ENCODE results near the gene M6PR.

M6PR gene

GRCh38 chr12:8956772-8957171 lies 7.3 kb upstream of the M6PR start:
- H4K20me1 ChIP-seq (ENCODE audit: insufficient read depth, low read length, poor library complexity, severe bottlenecking), result no peaks in the 10 kb centered on the region
- H3K4me2 ChIP-seq (ENCODE audit: low read depth, low read length, poor library complexity, severe bottlenecking), result no peak overlapping the region
- peaks cover 9% of the 10 kb centered on the region; the same call in 1 of the 2 replicates for H3K9me3 ChIP-seq (ENCODE audit: insufficient read depth, low read depth, low read length)
- H2AFZ ChIP-seq (ENCODE audit: low read length), result no peak overlapping the region
- TF ChIP-seq EZH2phosphoT487 (IDR thresholded peaks at IDR 0.05; ENCODE audit: borderline replicate concordance) (no peak), CTCF (conservative IDR thresholded peaks at IDR 0.05; ENCODE audit: low read length) (no peak)
- H3K79me2 ChIP-seq (ENCODE audit: insufficient read depth, low read length), result no peaks in the 10 kb centered on the region
- no peaks in the 10 kb centered on the region for H3K9me2 ChIP-seq (replicated peaks; ENCODE audit: low read depth, low read length)
- H3F3A ChIP-seq (ENCODE audit: low read depth), result no peaks in the 10 kb centered on the region
- H3K4me3 ChIP-seq (ENCODE audit: low read length, poor library complexity, severe bottlenecking), result no peak overlapping the region
- no peak overlapping the region for H3K9ac ChIP-seq (ENCODE audit: low read depth, low read length, poor library complexity, severe bottlenecking)
- H3K4me1 ChIP-seq (ENCODE audit: insufficient read depth, low read length, poor library complexity, severe bottlenecking), result peaks cover 13% of the 10 kb centered on the region
- no peaks in the 10 kb centered on the region for H3K36me3 ChIP-seq (ENCODE audit: insufficient read depth, low read length)
- no peaks in the 10 kb centered on the region for H3K27me3 ChIP-seq (ENCODE audit: insufficient read depth, low read length, poor library complexity, severe bottlenecking)

GRCh38 chr12:8956073-8956472 lies 6.6 kb upstream of the M6PR start:
- H3K4me1 ChIP-seq (ENCODE audit: insufficient read depth, low read length, poor library complexity, severe bottlenecking), result peaks cover 13% of the 10 kb centered on the region
- no peak overlapping the region for H3K4me2 ChIP-seq (ENCODE audit: low read depth, low read length, poor library complexity, severe bottlenecking)
- no peaks in the 10 kb centered on the region for H3F3A ChIP-seq (ENCODE audit: low read depth)
- H3K4me3 ChIP-seq (ENCODE audit: low read length, poor library complexity, severe bottlenecking), result no peak overlapping the region
- no peaks in the 10 kb centered on the region for H4K20me1 ChIP-seq (ENCODE audit: insufficient read depth, low read length, poor library complexity, severe bottlenecking)
- peaks cover 3% of the 10 kb centered on the region; the same call in 1 of the 2 replicates for H3K79me2 ChIP-seq (ENCODE audit: insufficient read depth, low read length)
- no peak overlapping the region for H2AFZ ChIP-seq (ENCODE audit: low read length)
- no peaks in the 10 kb centered on the region for H3K36me3 ChIP-seq (ENCODE audit: insufficient read depth, low read length)
- no peaks in the 10 kb centered on the region for H3K9me2 ChIP-seq (replicated peaks; ENCODE audit: low read depth, low read length)
- no peak overlapping the region for H3K9ac ChIP-seq (ENCODE audit: low read depth, low read length, poor library complexity, severe bottlenecking)
- no peaks in the 10 kb centered on the region for H3K27me3 ChIP-seq (ENCODE audit: insufficient read depth, low read length, poor library complexity, severe bottlenecking)
- no peak for TF ChIP-seq EZH2phosphoT487 (IDR thresholded peaks at IDR 0.05; ENCODE audit: borderline replicate concordance)
- peaks cover 9% of the 10 kb centered on the region; the same call in 1 of the 2 replicates for H3K9me3 ChIP-seq (ENCODE audit: insufficient read depth, low read depth, low read length)

- H3K9me2 ChIP-seq (replicated peaks; ENCODE audit: low read depth, low read length), result no peaks in the 10 kb centered on the region
- peaks cover 16% of the 10 kb centered on the region for H3K4me1 ChIP-seq (ENCODE audit: insufficient read depth, low read length, poor library complexity, severe bottlenecking)
- H4K20me1 ChIP-seq (ENCODE audit: insufficient read depth, low read length, poor library complexity, severe bottlenecking), result peaks cover 3% of the 10 kb centered on the region
- peaks cover 9% of the 10 kb centered on the region; the same call in 1 of the 2 replicates for H3K9me3 ChIP-seq (ENCODE audit: insufficient read depth, low read depth, low read length)
- no peak overlapping the region for H2AFZ ChIP-seq (ENCODE audit: low read length)
- TF ChIP-seq CTCF (conservative IDR thresholded peaks at IDR 0.05; ENCODE audit: low read length), result no peak
- no peak for TF ChIP-seq EZH2phosphoT487 (IDR thresholded peaks at IDR 0.05; ENCODE audit: borderline replicate concordance)
- H3F3A ChIP-seq (ENCODE audit: low read depth), result no peaks in the 10 kb centered on the region
- peaks cover 9% of the 10 kb centered on the region for H3K79me2 ChIP-seq (ENCODE audit: insufficient read depth, low read length)
- no peak overlapping the region for H3K4me3 ChIP-seq (ENCODE audit: low read length, poor library complexity, severe bottlenecking)
- no peak overlapping the region for H3K9ac ChIP-seq (ENCODE audit: low read depth, low read length, poor library complexity, severe bottlenecking)
- no peaks in the 10 kb centered on the region for H3K27me3 ChIP-seq (ENCODE audit: insufficient read depth, low read length, poor library complexity, severe bottlenecking)
- H3K4me2 ChIP-seq (ENCODE audit: low read depth, low read length, poor library complexity, severe bottlenecking), result peak overlapping the region; percentile 9
- H3K36me3 ChIP-seq (ENCODE audit: insufficient read depth, low read length), result no peaks in the 10 kb centered on the region
Measured at GRCh38 chr12:8953773-8954402, 4.4 kb upstream of the M6PR start.

- Histone ChIP-seq H3K9me3 (ENCODE audit: insufficient read depth, low read depth, low read length) (peaks cover 9% of the 10 kb centered on the region; the same call in 1 of the 2 replicates), H3K4me3 (ENCODE audit: low read length, poor library complexity, severe bottlenecking) (no peak overlapping the region), H3F3A (ENCODE audit: low read depth) (no peaks in the 10 kb centered on the region), H2AFZ (ENCODE audit: low read length) (no peak overlapping the region), H3K4me1 (ENCODE audit: insufficient read depth, low read length, poor library complexity, severe bottlenecking) (peaks cover 37% of the 10 kb centered on the region), H3K36me3 (ENCODE audit: insufficient read depth, low read length) (no peaks in the 10 kb centered on the region), H3K79me2 (ENCODE audit: insufficient read depth, low read length) (peaks cover 31% of the 10 kb centered on the region), H3K27me3 (ENCODE audit: insufficient read depth, low read length, poor library complexity, severe bottlenecking) (no peaks in the 10 kb centered on the region), H3K9ac (ENCODE audit: low read depth, low read length, poor library complexity, severe bottlenecking) (no peak overlapping the region), H4K20me1 (ENCODE audit: insufficient read depth, low read length, poor library complexity, severe bottlenecking) (peaks cover 24% of the 10 kb centered on the region), H3K4me2 (ENCODE audit: low read depth, low read length, poor library complexity, severe bottlenecking) (no peak overlapping the region), H3K9me2 (replicated peaks; ENCODE audit: low read depth, low read length) (no peaks in the 10 kb centered on the region)
- no peak for TF ChIP-seq CTCF (conservative IDR thresholded peaks at IDR 0.05; ENCODE audit: low read length)
- no peak for TF ChIP-seq EZH2phosphoT487 (IDR thresholded peaks at IDR 0.05; ENCODE audit: borderline replicate concordance)
Measured at GRCh38 chr12:8951744-8952143, 2.3 kb upstream of the M6PR start.
